Amniotic stem cell (primary cell): ENCODE results near the gene DHX30.
"Not testable (repeated sequence)": the region's sequence is repeated elsewhere in the genome, so short reads cannot be mapped to it uniquely, and the experiment has no call there.

Experiments
- DNase-seq: peaks from one replicate; lab custom pipeline; 2025; lab: John Stamatoyannopoulos, UW

Gene DHX30

GRCh38 chr3:47884603-47885002 is 81.7 kb downstream of the DHX30 start:
- DNase-seq, result no peak

GRCh38 chr3:47885168-47885567 is 82.2 kb downstream of the DHX30 start:
- no peak for DNase-seq

- DNase-seq, result not testable (repeated sequence)
Observed at GRCh38 chr3:47887991-47888390, 85.1 kb downstream of the DHX30 start.

- DNase-seq, result no peak
Observed at GRCh38 chr3:47888986-47889757, 86.2 kb downstream of the DHX30 start.

GRCh38 chr3:47890126-47890827 is 87.3 kb downstream of the DHX30 start:
- DNase-seq, result no peak

- DNase-seq, result no peak
Observed at GRCh38 chr3:47890828-47891612, 88.1 kb downstream of the DHX30 start.

GRCh38 chr3:47891613-47892005 is 88.7 kb downstream of the DHX30 start:
- no peak for DNase-seq

- DNase-seq, result no peak
Observed at GRCh38 chr3:47892286-47893040, 89.5 kb downstream of the DHX30 start.

GRCh38 chr3:47895241-47895640 is 92.3 kb downstream of the DHX30 start:
- no peak for DNase-seq

- DNase-seq, result no peak
Observed at GRCh38 chr3:47896736-47897135, 93.8 kb downstream of the DHX30 start.

GRCh38 chr3:47897954-47898353 is 95.0 kb downstream of the DHX30 start:
- no peak for DNase-seq

- DNase-seq, result no peak
Observed at GRCh38 chr3:47899495-47900108, 96.7 kb downstream of the DHX30 start.
